Measurements from ENCODE around the gene SPAM1. TPM values are rescaled to one million over a fixed set of nuclear protein-coding genes. Genes with fewer than 3 reads are reported as not detected.
"Not testable (repeated sequence)": the region's sequence is repeated elsewhere in the genome, so short reads cannot be mapped to it uniquely, and the experiment has no call there.

The SPAM1 gene, protein sequence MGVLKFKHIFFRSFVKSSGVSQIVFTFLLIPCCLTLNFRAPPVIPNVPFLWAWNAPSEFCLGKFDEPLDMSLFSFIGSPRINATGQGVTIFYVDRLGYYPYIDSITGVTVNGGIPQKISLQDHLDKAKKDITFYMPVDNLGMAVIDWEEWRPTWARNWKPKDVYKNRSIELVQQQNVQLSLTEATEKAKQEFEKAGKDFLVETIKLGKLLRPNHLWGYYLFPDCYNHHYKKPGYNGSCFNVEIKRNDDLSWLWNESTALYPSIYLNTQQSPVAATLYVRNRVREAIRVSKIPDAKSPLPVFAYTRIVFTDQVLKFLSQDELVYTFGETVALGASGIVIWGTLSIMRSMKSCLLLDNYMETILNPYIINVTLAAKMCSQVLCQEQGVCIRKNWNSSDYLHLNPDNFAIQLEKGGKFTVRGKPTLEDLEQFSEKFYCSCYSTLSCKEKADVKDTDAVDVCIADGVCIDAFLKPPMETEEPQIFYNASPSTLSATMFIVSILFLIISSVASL
- total RNA-seq (2014; rRNA removed; shearing (Covaris generic)): not detected in 2 replicates

DNA sequence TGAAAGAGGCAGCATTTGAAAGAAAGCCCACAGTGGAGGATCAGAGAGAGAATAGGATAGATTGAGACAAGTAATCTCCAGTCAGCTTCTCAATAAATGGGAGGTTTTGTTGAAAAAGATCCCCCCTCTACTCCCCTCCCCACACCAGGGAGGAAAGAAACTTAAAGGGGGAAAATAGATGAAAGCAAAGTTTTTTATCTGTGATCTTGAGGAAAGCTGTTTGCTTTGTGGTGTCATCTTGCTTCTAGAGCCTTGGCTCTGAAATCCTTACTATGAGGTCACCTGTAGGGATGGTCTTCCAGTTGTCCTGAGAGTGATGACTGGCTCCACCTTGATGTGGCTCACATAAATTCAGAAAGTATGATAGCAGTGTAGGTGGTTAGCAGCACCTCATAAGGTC is at the start of gene SPAM1:
SPAM1 (plus strand) TSS at position 301 of the 400 bp plus-strand sequence. CDS start 28,330 bp downstream, outside the sequence.
- no peak for DNase-seq (ENCODE audit: low read depth)

DNA sequence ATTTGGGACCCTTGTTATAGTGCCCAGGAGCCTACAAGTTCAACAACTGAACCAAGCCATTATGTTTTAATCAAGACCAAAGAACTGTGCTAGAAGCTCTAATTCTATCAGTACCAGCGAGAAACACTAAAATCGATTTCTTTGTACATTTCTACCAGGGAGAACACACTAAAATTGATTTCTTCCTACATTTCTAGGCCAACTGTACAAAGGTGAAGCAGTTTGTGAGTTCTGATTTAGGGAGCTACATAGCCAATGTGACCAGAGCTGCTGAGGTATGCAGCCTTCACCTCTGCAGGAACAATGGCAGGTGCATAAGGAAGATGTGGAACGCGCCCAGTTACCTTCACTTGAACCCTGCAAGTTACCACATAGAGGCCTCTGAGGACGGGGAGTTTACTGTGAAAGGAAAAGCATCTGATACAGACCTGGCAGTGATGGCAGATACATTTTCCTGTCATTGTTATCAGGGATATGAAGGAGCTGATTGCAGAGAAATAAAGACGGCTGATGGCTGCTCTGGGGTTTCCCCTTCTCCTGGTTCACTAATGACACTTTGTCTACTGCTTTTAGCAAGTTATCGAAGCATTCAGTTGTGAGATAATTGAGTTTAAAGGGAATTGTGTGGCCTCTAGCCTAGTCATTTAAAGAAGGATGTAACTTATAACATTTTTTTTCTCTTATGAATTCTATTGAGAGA is 48.3 kb upstream of the SPAM1 start:
- DNase-seq (ENCODE audit: low read depth): no peak

DNA sequence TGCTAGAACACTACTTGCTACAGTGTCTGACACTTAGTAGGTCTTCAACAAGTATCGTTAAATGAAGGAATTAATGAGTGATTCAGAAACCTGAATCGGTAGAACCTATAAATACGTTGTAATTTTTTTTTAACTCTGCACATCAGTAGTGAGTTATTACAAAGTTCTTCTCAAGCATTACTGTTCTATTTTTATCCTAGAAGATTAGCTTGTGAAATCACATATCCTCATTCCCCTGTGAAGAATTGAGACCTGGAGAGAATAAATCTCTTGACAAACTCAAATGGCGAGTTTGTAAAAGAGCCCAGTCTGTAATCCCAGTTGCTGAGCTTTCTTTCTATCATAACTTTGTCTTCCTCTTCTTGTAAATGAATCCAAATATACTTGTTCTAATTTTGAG is 45.4 kb upstream of the SPAM1 start:
- no peak for DNase-seq (ENCODE audit: low read depth)

DNA sequence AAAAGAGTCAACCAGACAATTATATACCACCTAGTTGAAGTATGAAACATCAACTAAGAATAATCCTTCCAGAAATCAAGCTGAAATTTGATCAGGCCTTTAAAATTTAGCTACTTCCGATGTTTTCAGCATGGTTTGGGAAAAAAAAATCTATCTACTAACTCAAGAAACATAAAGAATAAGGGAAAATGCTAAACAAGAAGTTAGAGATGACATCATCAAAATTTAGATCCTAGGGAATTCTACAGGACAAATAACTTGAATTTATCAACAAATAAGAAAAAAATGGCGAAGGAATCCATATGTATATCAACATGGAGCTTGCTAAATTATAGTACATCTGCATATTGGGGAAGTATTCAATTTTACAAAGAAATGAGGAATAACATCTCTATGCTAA is 43.7 kb upstream of the SPAM1 start:
- no peak for DNase-seq (ENCODE audit: low read depth)

DNA sequence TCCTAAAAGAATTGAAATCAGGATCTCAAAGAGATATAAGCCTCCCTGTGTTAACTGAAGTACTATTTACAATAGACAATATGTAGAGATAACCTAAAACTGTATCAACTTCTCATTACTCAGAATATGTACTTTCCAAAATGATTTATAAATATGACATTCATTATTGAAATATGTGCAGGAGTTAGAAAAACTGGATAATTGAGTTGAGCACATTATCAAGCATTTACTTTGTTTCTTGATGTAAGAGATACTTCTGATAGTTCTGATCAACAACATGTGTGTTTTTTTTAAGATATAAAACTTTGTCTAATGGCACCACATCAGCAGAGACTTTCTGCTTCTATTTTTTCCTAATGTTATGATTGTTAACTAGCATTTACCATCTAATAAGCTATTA is 41.9 kb upstream of the SPAM1 start:
- DNase-seq (ENCODE audit: low read depth): no peak

DNA sequence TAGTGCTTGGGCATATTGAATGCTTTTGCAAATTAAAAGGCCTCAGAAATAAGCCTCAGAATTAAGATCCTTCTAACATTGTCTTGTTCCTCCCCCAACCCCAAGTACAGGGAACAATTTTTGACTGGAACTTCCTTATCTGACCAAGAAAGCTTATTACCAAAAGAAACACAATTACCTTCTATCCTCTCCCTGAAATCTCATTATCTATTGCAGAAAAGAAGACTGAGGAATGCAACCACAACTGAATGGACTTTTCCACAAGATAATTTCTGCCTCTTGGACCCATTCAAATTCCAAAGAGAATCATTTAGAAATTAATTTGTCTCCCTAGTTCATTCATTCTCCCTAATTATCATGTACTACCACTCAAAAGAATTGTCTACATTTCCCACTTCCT is 36.8 kb upstream of the SPAM1 start:
- no peak for DNase-seq (ENCODE audit: low read depth)

DNA sequence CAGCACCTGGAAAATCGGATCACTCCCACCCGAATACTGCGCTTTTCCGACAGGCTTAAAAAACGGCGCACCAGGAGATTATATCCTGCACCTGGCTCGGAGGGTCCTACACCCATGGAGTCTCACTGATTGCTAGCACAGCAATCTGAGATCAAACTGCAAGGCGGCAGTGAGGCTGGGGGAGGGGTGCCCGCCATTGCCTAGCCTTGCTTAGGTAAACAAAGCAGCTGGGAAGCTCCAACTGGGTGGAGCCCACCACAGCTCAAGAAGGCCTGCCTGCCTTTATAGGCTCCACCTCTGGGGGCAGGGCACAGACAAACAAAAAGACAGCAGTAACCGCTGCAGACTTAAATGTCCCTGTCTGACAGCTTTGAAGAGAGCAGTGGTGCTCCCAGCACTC is 30.3 kb upstream of the SPAM1 start:
- not testable (repeated sequence) for DNase-seq (ENCODE audit: low read depth)

DNA sequence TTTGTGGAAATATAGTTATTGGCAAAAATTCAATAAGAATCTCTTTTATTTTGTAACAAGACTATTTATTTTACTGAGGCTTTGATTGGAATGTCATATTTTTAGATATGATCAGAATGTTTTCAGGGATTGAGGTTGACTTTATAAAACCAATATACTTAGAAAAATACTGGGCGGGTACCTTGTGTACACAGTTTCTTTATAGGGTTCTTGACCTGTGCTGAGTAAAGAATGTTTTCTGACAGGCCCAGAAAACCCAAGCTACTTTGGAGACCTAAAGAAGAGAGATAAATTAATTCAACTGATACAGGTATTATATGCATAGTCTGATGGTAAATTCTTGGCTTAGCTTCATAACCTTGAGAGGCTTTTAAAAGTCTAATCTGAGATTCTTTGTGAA is 23.9 kb upstream of the SPAM1 start:
- DNase-seq (ENCODE audit: low read depth): no peak

DNA sequence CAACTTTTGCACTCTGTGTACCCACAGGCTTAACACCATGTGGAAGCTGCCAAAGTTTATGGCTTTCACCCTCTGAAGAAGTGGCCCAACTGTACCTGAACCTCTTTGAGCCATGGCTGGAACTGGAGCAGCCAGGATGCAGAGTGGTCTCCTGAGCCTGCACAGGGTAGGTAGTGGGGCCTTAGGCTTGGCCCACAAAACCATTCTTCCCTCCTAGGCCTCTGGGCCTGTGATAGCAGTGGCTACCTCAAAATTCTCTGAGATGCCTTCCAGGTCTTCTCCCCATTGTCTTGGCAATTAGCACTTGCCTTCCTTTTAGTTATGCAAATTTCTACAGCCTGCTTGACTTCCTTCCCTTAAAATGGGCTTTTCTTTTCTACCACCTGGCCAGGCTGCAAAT is 19.3 kb upstream of the SPAM1 start:
- no peak for DNase-seq (ENCODE audit: low read depth)

DNA sequence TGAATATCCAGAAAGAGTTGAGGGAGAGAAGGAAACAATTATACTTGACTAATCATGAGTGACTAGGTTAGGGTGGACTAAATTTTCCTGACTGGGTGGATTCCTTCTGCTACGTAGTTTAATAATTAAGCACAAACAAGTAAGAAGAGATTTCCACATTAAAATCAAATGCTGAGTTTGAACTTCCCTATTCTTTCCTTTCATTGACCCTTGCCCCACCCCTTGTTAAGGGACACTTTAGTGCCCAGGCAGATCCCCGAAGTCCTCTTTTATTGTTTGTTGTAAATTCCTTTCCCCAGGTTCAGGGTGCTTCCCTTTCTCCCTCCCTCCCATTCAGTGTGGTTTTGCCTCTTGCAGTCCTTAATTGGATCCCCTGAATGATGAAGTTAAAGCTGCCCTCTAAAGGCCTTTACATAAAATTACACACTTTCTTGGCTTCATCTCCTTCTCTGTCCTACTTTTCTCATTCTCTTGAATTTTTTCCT is 8.8 kb upstream of the SPAM1 start:
- no peak for DNase-seq (ENCODE audit: low read depth)

DNA sequence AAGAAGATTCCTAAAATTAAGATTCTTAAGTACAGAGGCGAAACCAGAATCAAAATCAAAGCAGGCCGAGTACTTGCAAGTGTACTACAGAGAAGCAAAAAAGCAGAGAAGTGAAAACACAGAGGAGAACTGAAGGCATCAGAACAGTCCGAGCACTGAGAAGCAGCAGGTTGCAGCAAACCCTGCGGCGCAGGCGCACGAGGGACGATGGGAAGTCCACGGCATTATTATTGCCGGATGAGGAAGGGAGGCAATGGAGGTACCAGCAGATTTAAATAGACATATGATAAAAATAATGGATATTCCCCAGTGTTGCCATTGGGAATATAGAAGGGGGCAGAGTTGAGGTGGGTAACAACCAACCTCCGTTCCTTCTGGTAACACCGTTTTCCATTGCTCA is 7.2 kb upstream of the SPAM1 start:
- no peak for DNase-seq (ENCODE audit: low read depth)

DNA sequence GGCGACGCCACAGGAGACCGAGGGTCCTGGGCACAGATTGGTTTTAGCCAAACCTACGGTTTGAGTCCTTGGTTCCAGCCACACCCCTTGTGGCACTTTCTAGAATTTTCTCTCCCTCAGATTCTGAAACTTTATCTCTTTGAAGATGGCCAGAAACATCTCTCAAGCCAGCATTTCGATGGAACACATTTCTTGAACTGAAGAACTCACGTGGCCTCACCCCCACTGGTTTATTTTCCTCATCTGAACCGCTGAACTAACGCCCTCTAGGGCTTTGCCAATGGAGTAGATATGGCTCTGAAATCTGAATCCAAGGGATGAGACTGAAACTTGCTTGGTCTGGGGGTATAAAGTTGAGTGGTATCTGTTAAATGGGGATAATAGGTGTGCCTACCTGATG is 6.7 kb upstream of the SPAM1 start:
- DNase-seq (ENCODE audit: low read depth): no peak

DNA sequence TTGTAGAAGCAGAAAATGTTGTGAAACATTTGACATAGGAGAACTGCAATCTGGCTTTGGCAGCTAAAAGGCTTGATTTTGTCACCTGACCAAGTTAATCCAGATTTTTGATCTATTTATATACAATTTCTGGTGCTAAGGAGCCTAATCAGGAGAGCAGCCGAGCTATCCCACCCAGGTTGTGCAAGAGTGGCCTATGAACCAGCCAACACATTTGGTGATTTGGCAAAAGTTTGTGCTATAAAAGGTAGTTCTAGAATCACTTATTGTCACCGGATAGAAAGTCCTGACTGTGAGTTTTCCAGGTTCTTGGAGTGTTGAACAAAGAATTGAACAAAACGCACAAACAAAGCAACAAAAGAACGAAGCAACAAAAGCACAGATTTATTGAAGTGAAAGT is 1.4 kb upstream of the SPAM1 start:
- no peak for DNase-seq (ENCODE audit: low read depth)

DNA sequence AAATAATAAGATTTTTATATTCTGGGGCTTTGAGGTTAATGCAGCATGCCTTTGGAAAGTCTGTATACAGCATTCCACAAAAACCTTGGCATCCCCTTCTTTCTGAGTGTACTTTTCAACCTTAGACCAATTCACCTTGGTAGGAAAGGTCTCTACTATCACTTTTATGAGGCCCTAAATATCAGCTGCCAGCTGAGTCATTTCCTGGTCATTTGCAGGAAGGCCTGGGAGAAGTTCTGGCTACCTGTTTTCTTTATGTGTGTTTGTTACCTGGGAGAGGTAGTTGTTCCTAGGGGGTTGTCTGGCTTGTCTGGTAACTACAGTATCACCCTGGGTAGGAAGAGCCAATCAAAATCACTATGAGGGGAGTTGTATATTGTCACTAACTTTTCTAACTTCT is 4.1 kb downstream of the SPAM1 start:
- DNase-seq (ENCODE audit: low read depth): no peak

DNA sequence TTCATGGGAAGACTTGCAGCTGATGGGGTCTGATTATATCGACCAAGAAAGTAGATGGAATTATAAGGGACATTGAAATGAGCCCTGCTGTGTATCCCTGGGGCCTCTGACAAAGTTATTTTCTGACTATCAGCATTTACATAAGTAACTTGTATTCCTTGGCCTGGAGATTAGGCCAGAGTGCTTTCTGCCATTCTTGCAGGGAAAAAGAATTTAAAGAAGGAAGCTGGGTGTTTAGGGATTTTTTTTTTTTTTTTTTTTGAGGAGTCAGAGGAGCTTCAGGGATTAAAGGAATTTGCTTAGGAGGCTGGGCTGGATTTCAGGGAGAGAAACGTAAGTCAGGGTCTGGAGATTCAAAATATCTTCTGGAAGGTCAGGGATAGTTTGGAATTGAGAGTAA is 4.6 kb downstream of the SPAM1 start:
- DNase-seq (ENCODE audit: low read depth): no peak

DNA sequence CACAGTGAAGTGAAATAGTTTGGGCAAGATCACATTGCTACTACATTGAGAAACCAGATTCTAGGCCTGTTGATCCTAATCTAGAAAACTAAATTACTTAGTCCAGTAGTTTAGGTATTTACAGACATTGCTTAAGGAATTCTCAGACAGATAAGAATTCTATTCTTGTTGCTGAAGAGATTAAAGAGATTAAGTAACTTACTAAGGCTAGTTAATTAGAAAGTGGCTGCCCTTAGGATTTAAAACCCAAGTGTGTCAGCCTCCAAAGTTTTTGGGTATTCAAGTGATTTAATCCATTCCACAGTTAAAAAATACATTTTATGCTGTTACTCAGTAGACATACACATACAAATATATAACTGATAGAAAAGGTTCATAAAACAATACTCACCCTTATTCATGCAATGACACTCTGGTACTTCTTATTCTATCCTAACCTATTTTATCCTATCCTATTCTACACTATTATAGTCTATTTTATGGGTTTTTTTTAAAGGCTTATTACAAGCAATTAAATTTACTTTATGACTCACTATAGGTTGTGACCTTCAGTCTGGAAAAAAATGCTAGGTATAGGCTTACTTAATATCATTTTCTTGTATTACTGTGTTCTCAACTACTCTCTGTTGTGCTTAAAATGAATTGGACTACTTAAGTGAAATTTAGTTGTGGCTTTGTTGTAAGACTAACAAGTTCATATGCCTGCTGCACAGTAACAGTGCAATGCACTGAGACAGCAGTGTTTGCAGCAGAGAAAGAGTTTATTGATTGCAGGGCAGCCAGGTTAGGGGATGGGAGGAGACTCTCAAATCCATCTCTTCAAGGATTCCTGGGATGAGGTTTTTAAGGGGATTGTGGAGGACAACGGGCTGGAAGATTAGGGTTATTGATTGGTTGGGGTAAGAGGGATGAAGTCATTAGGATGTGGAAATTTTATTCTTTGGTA is 10.7 kb downstream of the SPAM1 start:
- DNase-seq (ENCODE audit: low read depth): no peak

DNA sequence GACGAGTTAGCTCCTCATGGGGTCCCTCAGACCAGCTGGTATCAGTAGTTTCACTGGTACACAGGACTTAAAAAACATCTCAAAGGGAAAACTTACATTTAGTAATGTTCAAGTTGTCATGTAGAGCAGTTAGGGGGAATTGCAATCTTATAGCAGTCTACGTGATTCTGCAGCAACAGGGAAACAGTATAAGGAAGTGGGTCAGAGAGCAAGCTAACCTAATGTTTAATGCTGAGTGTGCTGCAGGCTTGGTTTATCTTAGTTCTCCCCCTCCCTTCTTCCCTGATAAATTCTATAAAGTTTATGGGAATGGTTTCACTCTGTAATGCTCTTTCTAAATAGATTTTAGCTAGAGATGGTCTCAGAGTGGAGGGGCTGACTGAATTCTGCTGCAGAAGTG is 11.3 kb downstream of the SPAM1 start:
- no peak for DNase-seq (ENCODE audit: low read depth)

DNA sequence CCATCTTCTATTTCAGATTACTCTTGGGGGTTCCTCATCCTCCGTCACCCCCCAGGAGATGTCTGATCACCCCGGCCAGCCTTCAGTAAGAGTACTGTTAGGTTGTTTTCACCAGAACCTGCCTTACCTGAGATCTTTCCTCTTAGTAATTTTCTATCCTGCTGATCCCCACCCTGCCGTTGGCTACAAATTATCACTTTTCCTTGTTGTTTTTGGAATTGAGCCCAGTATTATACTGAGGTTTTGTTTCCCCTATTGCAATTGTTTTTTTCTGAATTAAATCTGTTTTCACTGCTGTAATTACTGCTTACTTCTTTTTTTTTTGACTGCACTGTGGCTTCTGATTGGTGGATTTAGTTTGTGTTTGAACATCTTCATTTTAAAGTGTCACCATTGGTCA is 14.7 kb downstream of the SPAM1 start:
- DNase-seq (ENCODE audit: low read depth): no peak

DNA sequence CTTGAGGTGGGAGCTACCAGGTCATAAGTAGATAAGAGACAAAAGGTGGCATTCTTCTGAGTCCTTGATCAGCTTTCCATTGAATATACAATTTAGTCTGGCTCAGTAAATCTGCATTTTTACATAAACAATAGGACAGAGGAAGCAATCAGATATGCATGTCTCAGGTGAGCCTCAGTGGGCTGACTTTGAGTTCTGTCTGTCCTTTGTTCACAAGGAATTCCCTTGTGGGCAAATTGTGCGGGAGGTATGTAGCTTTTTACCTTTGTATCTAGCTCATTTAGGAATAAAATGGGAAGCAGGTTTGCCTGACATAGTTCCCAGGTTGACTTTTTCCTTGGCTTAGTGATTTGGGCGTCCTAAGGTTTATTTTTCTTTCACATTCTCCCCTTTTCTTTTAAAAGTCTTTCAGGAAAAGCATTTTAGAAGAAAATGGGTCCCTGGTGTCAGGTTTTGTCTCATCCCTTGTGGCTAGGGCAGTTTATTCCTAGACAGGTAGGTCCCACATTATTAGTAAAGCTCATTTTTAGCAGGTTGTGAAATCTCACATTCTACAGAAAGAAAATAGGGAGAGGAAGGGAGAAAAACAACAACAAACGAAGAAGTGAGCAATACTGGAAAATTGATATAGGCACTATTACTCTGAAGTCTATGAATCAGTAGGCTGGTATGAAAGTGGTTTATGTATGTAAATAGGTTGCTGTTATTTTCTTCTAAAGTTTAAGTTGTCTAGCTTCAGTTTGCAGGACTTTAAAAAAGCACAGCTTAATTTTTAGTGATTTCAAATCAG is 16.5 kb downstream of the SPAM1 start:
- DNase-seq (ENCODE audit: low read depth): no peak

DNA sequence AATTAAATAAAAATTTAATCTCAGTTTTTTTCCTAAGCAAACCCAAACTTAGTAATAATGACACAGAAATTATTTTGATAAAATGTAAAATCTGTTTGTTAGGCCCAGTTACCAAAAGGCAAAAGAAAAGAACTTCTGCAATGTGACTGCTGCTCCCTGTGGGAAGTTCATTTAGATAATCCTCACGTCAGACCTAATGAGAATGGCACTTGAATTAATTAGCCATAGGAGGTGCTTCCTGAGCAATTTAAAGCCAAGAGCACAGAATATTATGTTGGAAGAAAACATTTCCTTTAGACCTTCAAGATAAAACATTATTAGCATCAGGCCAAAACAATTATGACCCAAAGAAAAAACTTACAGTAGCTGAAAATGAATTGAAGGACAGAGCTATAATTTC is 19.4 kb downstream of the SPAM1 start:
- no peak for DNase-seq (ENCODE audit: low read depth)

DNA sequence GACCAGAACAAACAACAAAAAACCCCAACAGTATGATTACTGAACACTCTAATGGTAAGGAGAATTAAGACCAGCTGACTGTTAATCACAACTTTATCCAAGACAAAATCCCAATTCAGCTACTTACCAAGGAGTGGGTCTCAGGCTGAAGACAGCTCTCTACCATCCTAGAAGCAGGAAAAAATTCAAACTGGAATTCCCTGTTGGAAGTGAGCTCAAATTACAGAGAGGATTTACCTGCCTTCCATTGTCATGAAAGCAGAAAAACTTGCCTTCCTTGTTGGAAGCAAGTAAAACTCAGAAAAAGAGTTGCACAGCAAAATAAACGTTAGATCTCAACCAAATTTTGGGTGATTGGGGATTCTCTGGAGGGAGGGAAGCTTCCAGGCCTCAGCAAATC is 20.9 kb downstream of the SPAM1 start:
- DNase-seq (ENCODE audit: low read depth): no peak

Measured in RPMI7951 (cell line).